Endometrium (tissue), 2 donors: ENCODE results near the gene COL13A1.

ENCODE experiments used
- FAIRE-seq: peaks from 2 replicates; lab custom pipeline; 2012; peaks lifted over from hg19 to GRCh38; lab: Jason Lieb, UNC
- donor health status: control.
- donor health status: control.

The COL13A1 gene

GRCh38 chr10:69891057-69891617, 89.4 kb downstream of the COL13A1 start:
- FAIRE-seq, result no peak

GRCh38 chr10:69892406-69892805, 90.7 kb downstream of the COL13A1 start:
- no peak for FAIRE-seq

GRCh38 chr10:69892816-69893215, 91.1 kb downstream of the COL13A1 start:
- no peak for FAIRE-seq

- FAIRE-seq, result no peak
Observed at GRCh38 chr10:69893271-69893900, 91.7 kb downstream of the COL13A1 start.

DNA sequence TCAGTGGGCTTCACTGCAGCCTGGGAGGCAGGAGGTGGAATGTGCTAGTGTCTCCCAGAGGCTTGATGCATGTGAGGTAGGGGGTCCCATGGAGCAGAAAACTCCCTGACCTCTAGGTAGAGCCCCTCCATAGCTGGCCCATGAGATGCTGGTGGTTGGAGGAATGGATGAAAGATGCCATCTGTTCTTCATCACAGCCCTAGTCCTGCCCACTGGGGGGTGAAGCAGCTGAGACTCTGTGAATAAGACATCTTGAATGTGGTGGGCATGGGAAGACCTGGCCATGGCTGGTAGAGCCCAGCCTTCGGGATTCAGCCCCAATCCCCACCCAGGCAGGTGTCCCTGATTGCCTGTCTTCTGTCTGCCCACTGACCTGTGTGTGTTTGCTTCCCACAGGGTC, 92.5 kb downstream of the COL13A1 start:
- no peak for FAIRE-seq

- FAIRE-seq, result no peak
Observed at GRCh38 chr10:69895759-69896158, 94.1 kb downstream of the COL13A1 start.

DNA sequence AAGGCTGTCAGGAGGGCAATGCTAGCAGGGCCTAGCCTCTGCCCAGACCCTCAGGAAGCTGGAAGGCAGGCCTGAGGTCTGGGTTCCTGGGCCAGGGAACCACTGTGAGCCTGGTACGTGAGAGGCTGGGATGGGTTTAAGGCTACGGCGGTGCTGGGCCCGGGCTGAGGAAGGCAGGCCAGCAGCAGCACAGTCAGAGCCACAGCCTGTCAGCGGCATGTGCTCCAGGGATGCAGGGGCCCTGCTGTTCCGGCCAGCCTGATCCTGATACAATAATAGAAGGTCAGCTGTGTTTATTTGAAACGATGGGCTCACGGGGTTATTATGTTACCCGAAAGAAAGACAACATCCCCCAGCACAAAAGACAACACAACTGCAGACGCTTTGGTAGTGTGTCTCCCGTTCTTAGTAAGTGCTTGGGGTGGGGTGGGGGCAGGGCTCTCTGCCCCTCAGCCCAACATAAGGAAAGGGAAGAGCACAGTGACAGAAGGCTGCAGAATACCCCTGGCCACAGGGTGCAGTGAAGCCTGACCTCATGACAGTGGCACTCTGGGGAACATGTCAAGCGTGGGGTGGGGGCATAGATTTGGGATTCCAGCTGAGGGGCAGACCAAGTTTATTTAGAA, 95.0 kb downstream of the COL13A1 start:
- FAIRE-seq, result no peak

DNA sequence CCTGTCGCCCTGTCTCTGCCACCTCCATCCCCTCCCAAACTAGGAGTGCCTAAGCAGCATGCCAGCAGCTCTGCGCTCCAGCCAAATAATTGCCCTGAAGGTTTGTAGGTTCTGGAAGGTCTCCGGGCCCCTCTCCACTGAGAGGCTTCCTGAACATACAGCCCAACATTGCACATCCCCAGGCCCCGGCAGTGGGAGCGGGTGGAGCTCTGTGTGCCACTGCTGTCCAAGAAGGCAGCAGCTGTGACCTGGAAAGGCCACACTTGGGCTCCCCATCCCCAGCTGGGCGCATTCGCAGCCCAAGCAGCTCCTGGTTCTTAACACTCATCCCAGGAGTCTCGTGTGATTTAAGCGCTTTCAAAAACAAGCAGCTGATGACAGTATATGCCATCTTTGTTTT, 95.7 kb downstream of the COL13A1 start:
- FAIRE-seq, result no peak

DNA sequence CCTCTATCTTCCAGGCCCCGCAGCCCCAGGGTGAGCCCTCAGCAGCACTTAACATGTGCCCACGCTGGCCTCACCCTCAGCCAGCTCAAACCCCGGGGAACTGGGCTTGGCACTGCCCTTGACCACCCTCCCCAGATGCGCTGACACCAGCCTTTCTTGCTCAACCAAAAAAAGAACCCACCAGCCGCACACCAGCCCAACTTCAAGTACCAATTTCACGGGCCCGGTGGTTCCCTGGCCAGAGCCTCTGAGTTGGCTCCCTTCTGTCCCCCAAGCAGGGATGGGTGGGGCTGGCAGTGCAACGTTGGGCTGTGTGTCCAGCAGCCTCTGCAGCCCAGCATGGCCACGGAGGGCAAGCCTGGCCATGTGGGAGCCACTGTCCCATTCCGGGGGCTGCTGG, 96.3 kb downstream of the COL13A1 start:
- FAIRE-seq, result no peak

- no peak for FAIRE-seq
Observed at GRCh38 chr10:69898524-69898923, 96.8 kb downstream of the COL13A1 start.

DNA sequence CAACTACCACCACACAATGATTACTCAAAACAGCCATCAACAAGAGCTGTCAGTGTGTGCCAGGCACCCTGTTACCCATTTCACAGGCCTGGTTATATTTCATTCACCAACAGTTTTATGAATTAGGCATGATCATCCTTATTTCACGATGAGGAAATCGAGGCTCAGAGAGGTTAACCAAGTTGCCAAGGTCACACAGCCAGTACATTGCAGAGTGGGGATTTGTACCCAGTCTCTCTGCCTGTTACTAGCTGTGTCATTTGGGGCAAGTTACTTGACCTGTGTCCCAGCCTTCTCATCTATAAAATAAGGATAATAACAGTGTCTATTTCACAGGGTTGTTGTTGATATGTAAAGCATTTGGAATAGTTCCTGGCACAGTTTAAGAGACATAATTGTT, 97.2 kb downstream of the COL13A1 start:
- no peak for FAIRE-seq

DNA sequence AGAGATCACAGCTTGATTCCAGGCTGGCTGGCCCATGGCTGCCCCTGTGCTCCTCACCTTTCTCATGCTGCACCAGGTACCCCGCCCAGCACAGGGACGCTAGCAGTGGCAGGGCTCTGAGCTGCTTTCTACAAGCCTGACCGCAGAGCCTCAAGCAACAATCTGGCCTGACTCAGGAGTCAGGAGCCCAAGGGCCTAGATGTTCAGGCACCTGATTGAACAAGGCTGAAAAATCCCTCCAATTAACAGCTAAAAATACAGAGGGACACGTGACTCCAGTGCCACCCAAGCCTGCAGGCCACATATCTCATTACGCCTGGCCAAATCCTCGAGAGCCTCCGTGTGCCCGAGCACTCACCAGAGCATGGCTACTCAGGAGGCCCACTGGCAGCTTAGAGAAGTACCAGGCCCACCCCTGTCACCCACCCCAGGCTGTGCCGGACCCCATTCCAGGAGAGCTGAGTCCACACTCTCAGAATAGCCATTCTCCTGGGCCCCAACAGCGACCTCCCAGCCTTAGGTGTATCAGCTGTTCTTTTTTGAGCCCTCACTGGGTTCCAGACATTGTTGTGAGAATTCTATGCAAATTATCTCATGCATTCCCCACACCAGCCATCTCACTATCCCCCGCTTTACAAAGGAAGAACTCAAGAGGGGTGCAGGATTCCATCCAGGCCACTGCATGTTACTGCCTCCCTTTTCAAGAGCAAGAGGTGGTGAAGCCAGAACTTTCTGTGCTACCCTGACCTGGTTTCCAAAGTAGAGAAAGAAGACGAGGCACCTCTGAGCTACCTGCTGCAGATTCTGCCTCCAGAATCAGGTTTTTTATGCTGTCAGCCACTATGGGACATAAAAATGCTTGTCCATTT, 98.3 kb downstream of the COL13A1 start:
- no peak for FAIRE-seq

DNA sequence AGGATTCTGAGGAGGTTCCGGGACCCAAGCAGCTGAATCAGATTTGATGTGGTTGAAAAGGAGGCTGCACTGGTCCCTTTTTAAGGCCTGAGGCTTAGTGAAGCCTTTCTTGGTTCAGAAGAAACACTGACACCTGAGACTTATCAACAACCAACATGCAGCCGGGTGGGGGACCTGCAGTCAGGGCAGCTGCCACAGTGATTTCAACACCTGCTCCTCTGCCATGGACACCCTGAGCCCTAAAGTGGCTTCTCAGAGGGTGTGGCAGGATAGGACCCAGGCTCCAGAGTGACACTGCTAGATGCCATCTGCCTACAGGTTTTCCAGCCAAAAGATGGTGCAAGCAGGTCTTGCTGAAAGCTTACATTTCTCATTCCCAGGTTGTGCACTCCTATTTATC, 99.3 kb downstream of the COL13A1 start:
- no peak for FAIRE-seq

- FAIRE-seq, result no peak
Observed at GRCh38 chr10:69901628-69902505, 100.2 kb downstream of the COL13A1 start.

DNA sequence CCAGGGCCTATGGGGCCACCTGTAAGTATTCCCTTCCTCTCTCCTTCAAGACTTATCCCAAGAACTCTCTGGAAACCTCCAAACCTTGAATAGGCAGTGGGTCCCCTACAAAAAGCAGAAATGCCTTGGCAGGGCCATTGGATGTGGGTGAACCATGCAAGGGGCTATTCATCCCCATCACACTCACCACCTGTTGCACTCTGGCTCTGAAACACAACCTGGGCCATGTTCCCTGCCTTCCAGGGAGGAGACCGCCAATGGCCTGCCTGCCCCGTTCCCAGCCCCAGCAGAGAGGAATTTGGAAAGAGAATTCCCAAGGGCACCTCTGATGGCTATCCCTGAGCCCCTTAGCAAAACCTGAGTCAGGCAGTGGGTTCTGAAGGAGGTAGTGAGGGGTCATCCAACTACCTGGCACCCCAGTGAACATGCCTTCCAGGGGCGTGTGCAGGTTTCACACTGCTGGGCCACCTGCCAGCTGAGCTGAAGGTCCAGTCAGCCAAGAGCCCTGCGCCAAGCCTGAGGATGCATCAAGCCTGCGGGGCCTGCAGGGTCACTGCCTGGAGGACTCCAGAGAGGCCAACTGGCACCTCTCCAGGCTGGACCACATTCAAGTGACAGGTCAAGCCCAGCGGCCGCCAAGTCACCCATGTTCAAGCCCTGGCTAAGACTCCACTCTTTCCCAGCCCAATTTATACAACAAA, 101.3 kb downstream of the COL13A1 start:
- FAIRE-seq, result no peak

DNA sequence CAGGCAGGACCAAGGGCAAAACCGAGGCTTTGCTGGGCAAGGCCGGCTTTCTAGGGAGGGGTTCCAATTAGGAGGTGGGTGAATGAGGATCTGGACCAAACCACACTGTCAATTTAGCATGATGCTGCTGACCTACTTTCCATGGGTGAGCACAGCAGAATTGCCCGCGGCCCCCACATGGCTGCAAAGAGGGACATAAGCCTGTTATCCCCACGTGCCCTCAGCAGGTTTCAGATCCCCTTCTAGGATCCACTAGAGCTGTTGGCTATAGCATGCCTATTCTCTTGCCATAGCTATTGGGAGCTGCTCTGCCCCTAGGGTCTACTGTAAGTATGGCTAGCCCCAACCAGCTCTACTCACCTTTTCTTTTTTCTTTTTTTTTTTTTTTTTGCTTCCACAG, 102.8 kb downstream of the COL13A1 start:
- FAIRE-seq, result no peak

GRCh38 chr10:69906425-69906824, 104.7 kb downstream of the COL13A1 start:
- no peak for FAIRE-seq

GRCh38 chr10:69907517-69907916, 105.8 kb downstream of the COL13A1 start:
- no peak for FAIRE-seq

DNA sequence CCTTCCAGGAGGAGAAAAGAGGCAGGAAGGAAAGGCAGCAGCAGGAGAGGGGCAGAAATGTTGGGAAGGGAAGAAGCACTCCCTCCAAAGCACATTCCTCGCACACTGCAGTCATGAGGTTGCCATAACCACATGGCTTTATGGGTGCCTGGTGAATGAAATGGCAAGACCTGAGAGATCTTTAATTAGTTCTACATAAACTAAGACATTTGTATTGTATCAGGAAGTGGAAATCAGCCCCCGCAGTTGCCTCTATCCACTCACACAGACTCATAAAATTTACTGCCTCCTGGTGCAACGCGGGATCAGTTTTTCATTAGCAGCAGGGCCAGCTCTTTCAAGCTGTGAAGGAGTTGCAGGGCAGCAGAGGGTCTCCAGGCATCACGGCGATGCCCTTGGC, 106.4 kb downstream of the COL13A1 start:
- FAIRE-seq, result no peak

GRCh38 chr10:69910561-69910960, 108.9 kb downstream of the COL13A1 start:
- FAIRE-seq, result no peak
